GM12892 (cell line): ENCODE results near the gene COL5A1.

ENCODE experiments used
- POLR2A ChIP-seq: IDR thresholded peaks from 2 replicates; pipeline ENCODE4 v1.6.1; 2011; ENCODE audit warnings: low read depth, low read length, control low read depth
- TAF1 ChIP-seq: IDR thresholded peaks from 2 replicates; pipeline ENCODE4 v1.6.1; 2011; ENCODE audit warnings: low read depth, mild to moderate bottlenecking, control low read depth, low read length, borderline replicate concordance

DNA sequence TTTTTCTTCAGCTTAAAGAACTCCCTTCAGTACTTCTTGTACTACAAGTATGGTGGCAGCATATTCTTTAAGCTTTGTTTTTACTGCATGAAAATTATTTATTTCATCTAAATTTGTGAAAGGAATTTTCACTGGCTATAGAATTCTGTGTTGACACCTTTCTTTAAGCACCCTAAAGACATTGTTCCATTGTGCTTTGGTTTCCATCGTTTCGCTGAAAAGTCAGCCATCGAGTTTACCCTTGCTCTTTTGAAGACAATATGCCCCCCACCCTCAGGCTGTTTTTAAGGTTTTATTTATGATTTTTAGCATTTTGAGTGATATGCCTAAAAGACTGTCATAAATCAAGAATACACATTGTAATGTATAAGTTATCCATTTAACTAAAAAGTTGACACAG lies 27.3 kb upstream of the COL5A1 start:
- no peak for TF ChIP-seq POLR2A
- TF ChIP-seq TAF1: no peak
